SU-DHL-6 (cell line): Measurements from ENCODE around the gene RAPGEFL1.

Experiments used
- H2AFZ ChIP-seq: fragments of 200-600 bp; sonication (generic); 2 replicates; pipeline ENCODE4 v1.6.1; 2014; ENCODE audit warnings: low read depth, mild to moderate bottlenecking, moderate library complexity, mixed read lengths, antibody characterized with exemption, low read length; ENCODE audit not compliant: severe bottlenecking
- H3F3A ChIP-seq: fragments of 200-600 bp; shearing (Covaris generic); 2 replicates; pipeline ENCODE4 v1.6.0; 2016; ENCODE audit warnings: antibody characterized with exemption, mild to moderate bottlenecking; ENCODE audit not compliant: insufficient read depth
- H3K27ac ChIP-seq: fragments of 200-600 bp; sonication (generic); 2 replicates; pipeline ENCODE4 v1.5.1; 2016; ENCODE audit warnings: low read depth, mild to moderate bottlenecking, low read length, moderate library complexity, mixed read lengths
- H3K27me3 ChIP-seq: fragments of 200-600 bp; sonication (generic), shearing (Covaris generic); 2 replicates; pipeline ENCODE4 v1.6.0; 2014; ENCODE audit warnings: mild to moderate bottlenecking, low read length
- H3K36me3 ChIP-seq: fragments of 200-600 bp; sonication (generic); 2 replicates; pipeline ENCODE4 v1.6.1; 2014; ENCODE audit warnings: mild to moderate bottlenecking, low read length, mixed read lengths
- H3K4me2 ChIP-seq: fragments of 300-600, 200-600 bp; shearing (Covaris generic), sonication (generic); 2 replicates; pipeline ENCODE4 v1.6.0; 2014; ENCODE audit warnings: low read length, low read depth, mild to moderate bottlenecking; ENCODE audit not compliant: poor library complexity, severe bottlenecking
- H3K4me3 ChIP-seq: fragments of 200-600 bp; sonication (generic); 2 replicates; pipeline ENCODE4 v1.5.1; 2014; ENCODE audit warnings: antibody characterized with exemption, low read length, mild to moderate bottlenecking, mixed read lengths; ENCODE audit not compliant: insufficient read depth, poor library complexity, severe bottlenecking
- H3K79me2 ChIP-seq: fragments of 200-600 bp; sonication (generic); 2 replicates; pipeline ENCODE4 v1.6.1; 2014; ENCODE audit warnings: mild to moderate bottlenecking, low read length, moderate library complexity; ENCODE audit not compliant: insufficient read depth
- H3K9ac ChIP-seq: fragments of 200-600 bp; sonication (generic); 2 replicates; pipeline ENCODE4 v1.7.0; 2014; ENCODE audit warnings: mild to moderate bottlenecking, low read length
- H3K9me2 ChIP-seq: fragments of 200-600 bp; sonication (generic); replicated peaks from 2 replicates; pipeline ENCODE4 v1.6.1; 2014; ENCODE audit warnings: low read length; ENCODE audit not compliant: insufficient read depth
- H3K9me3 ChIP-seq: fragments of 200-600 bp; sonication (generic); 2 replicates; pipeline ENCODE4 v1.6.1; 2014; ENCODE audit warnings: low read length, mixed read lengths; ENCODE audit not compliant: insufficient read depth
- H4K20me1 ChIP-seq: fragments of 200-600 bp; sonication (generic); 2 replicates; pipeline ENCODE4 v1.6.1; 2014; ENCODE audit warnings: low read depth, mild to moderate bottlenecking, antibody characterized with exemption, low read length, moderate library complexity, mixed read lengths
- EZH2phosphoT487 ChIP-seq: fragments of 200-600 bp; sonication (generic), shearing (Covaris generic); conservative IDR thresholded peaks from 2 replicates; pipeline ENCODE4 v1.6.1; 2018; ENCODE audit warnings: mild to moderate bottlenecking, antibody characterized with exemption, low read length, moderate library complexity, mixed read lengths
- TF ChIP-seq, protein P1 (sequence below): fragments of 200-600 bp; sonication (generic); IDR thresholded peaks from one replicate; pipeline ENCODE4 v1.5.1; 2017; ENCODE audit warnings: antibody characterized with exemption, mild to moderate bottlenecking, low read length, moderate library complexity; ENCODE audit not compliant: insufficient read depth, poor library complexity, severe bottlenecking

The RAPGEFL1 gene

GRCh38 chr17:40241252-40241834, 64.1 kb downstream of the RAPGEFL1 start:
- no peaks in the 10 kb centered on the region for H3K9me2 ChIP-seq
- no peaks in the 10 kb centered on the region for H3K9me3 ChIP-seq
- H3K36me3 ChIP-seq: no peaks in the 10 kb centered on the region
- TF ChIP-seq, protein P1, sequence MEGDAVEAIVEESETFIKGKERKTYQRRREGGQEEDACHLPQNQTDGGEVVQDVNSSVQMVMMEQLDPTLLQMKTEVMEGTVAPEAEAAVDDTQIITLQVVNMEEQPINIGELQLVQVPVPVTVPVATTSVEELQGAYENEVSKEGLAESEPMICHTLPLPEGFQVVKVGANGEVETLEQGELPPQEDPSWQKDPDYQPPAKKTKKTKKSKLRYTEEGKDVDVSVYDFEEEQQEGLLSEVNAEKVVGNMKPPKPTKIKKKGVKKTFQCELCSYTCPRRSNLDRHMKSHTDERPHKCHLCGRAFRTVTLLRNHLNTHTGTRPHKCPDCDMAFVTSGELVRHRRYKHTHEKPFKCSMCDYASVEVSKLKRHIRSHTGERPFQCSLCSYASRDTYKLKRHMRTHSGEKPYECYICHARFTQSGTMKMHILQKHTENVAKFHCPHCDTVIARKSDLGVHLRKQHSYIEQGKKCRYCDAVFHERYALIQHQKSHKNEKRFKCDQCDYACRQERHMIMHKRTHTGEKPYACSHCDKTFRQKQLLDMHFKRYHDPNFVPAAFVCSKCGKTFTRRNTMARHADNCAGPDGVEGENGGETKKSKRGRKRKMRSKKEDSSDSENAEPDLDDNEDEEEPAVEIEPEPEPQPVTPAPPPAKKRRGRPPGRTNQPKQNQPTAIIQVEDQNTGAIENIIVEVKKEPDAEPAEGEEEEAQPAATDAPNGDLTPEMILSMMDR: no peak
- no peak for TF ChIP-seq EZH2phosphoT487
- H3K79me2 ChIP-seq: peaks cover 67% of the 10 kb centered on the region
- no peaks in the 10 kb centered on the region for H3K27me3 ChIP-seq
- no peak overlapping the region for H3K4me2 ChIP-seq
- H3K27ac ChIP-seq: no peak overlapping the region
- H2AFZ ChIP-seq: no peak overlapping the region
- no peak overlapping the region for H3K4me3 ChIP-seq
- H4K20me1 ChIP-seq: no peaks in the 10 kb centered on the region
- H3F3A ChIP-seq: no peaks in the 10 kb centered on the region
- H3K9ac ChIP-seq: no peak overlapping the region

DNA sequence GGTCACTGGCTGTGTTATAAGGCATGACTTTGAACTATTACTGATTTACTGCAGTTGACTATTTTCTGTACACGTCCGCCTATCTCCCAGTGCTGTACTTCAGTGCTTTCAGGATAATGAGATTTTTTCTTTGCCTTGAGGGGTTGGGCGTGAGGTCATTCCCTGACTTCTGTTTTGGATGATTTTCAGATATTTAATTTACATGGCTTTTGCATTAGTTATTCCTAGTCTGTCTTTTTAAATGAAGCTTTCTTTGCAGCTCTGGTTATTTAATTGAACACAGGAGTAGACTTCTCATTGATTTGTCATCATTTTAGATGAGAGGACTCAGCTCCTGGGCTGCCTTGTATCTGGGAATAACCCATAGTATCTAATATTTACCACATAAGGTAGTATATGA, 65.5 kb downstream of the RAPGEFL1 start:
- no peak overlapping the region for H3K9ac ChIP-seq
- H3K27ac ChIP-seq: no peak overlapping the region
- no peak overlapping the region for H3K4me2 ChIP-seq
- H3K4me3 ChIP-seq: no peak overlapping the region
- no peaks in the 10 kb centered on the region for H4K20me1 ChIP-seq
- no peak overlapping the region for H2AFZ ChIP-seq
- H3K27me3 ChIP-seq: no peaks in the 10 kb centered on the region
- H3K79me2 ChIP-seq: peaks cover 70% of the 10 kb centered on the region
- H3K9me3 ChIP-seq: no peaks in the 10 kb centered on the region
- TF ChIP-seq EZH2phosphoT487: no peak
- TF ChIP-seq, protein P1: no peak
- H3F3A ChIP-seq: no peaks in the 10 kb centered on the region; the same call in 1 of the 2 replicates
- no peaks in the 10 kb centered on the region for H3K36me3 ChIP-seq
- no peaks in the 10 kb centered on the region for H3K9me2 ChIP-seq

GRCh38 chr17:40243761-40244160, 66.5 kb downstream of the RAPGEFL1 start:
- Histone ChIP-seq H3K9ac (no peak overlapping the region), H3K4me2 (no peak overlapping the region), H3K27ac (no peak overlapping the region), H3F3A (peaks cover 6% of the 10 kb centered on the region; the same call in 1 of the 2 replicates), H3K27me3 (no peaks in the 10 kb centered on the region), H2AFZ (no peak overlapping the region), H3K9me2 (no peaks in the 10 kb centered on the region), H3K9me3 (no peaks in the 10 kb centered on the region), H4K20me1 (no peaks in the 10 kb centered on the region), H3K36me3 (no peaks in the 10 kb centered on the region), H3K4me3 (no peak overlapping the region), H3K79me2 (peaks cover 77% of the 10 kb centered on the region)
- no peak for TF ChIP-seq EZH2phosphoT487
- TF ChIP-seq, protein P1: no peak
